ENCODE results near the gene SBF2.

SBF2 gene

GRCh38 chr11:10201343-10201742 lies 92.7 kb downstream of the SBF2 start:
- TF ChIP-seq, protein P1, sequence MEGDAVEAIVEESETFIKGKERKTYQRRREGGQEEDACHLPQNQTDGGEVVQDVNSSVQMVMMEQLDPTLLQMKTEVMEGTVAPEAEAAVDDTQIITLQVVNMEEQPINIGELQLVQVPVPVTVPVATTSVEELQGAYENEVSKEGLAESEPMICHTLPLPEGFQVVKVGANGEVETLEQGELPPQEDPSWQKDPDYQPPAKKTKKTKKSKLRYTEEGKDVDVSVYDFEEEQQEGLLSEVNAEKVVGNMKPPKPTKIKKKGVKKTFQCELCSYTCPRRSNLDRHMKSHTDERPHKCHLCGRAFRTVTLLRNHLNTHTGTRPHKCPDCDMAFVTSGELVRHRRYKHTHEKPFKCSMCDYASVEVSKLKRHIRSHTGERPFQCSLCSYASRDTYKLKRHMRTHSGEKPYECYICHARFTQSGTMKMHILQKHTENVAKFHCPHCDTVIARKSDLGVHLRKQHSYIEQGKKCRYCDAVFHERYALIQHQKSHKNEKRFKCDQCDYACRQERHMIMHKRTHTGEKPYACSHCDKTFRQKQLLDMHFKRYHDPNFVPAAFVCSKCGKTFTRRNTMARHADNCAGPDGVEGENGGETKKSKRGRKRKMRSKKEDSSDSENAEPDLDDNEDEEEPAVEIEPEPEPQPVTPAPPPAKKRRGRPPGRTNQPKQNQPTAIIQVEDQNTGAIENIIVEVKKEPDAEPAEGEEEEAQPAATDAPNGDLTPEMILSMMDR (conservative IDR thresholded peaks at IDR 0.05), result no peak
- H3K27ac ChIP-seq, result no peak overlapping the region

- TF ChIP-seq, protein P1 (conservative IDR thresholded peaks at IDR 0.05), result no peak
- H3K27ac ChIP-seq, result no peak overlapping the region
Measured at GRCh38 chr11:10197091-10197490, 96.9 kb downstream of the SBF2 start.

DNA sequence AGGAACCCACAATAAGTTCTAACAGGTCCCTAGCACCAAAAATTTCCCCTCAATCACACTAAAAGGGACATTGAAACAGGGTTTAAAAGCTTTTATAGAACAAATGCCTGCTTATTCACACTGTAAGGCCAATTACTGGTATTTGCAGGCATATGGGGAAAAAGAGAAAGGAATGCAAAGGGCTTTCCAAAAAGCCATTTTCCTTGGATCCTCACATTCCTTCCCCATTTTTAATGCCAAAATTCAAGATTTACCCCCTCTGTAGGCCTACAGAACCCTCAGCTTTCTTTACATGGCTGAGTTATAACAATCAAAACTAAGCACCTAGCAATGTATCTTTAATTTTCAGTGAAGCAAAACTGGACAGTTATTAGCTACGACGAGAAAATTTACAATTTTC lies 102.0 kb downstream of the SBF2 start:
- H3K27ac ChIP-seq, result no peak overlapping the region
- TF ChIP-seq, protein P1 (conservative IDR thresholded peaks at IDR 0.05), result no peak

GRCh38 chr11:10181811-10182210 lies 112.2 kb downstream of the SBF2 start:
- TF ChIP-seq, protein P1 (conservative IDR thresholded peaks at IDR 0.05), result peak; percentile 58
- no peak overlapping the region for H3K27ac ChIP-seq

GRCh38 chr11:10164621-10165020 lies 129.4 kb downstream of the SBF2 start:
- TF ChIP-seq, protein P1 (conservative IDR thresholded peaks at IDR 0.05), result no peak
- no peak overlapping the region for H3K27ac ChIP-seq

DNA sequence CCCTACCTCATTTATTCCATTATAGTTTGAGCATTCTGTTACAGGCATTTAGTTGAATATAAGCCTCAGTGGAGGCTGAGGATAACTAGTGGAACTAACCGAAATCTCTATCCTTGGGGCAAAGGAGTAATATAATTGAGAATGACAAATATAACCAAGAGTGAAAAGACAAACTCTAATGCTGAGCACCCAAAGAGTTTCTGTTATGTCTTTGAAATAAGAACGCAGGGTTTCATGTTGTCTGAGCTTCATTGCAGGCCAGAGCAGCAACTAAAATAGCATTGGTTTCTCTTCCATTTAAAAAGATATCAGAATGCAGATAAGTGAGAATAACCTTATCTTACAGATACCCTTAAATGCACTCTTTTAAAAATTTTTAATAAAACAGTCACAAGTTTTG lies 131.8 kb downstream of the SBF2 start:
- TF ChIP-seq, protein P1 (conservative IDR thresholded peaks at IDR 0.05), result no peak
- H3K27ac ChIP-seq, result no peak overlapping the region

GRCh38 chr11:10160350-10160749 lies 133.7 kb downstream of the SBF2 start:
- TF ChIP-seq, protein P1 (conservative IDR thresholded peaks at IDR 0.05), result no peak
- H3K27ac ChIP-seq, result no peak overlapping the region

DNA sequence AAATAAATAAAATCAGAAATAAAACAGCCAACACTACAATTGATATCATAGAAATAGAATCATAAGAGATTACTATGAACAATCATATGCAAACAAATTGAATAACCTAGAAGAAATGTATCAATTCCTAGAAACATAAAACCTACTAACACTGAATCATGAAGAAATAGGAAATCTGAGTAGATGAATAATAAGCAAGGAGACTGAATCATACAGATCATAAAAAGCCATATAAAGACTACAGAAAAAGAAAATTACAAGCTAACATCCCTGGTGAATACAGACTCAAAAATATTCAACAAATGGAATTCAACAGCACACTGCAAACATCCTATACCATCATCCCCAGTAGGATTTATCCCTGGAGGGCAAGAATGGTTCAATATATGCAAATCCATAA lies 135.6 kb downstream of the SBF2 start:
- TF ChIP-seq, protein P1 (conservative IDR thresholded peaks at IDR 0.05), result no peak

More for the DNA sequence above, 135.6 kb downstream of the SBF2 start:
- no peak overlapping the region for H3K27ac ChIP-seq
